HepG2 (cell line): ENCODE measurements around the gene PCDHGB2. TPM values are rescaled to one million over a fixed set of nuclear protein-coding genes. Genes with fewer than 3 reads are reported as not detected.
A peak's percentile ranks its signal among the peaks of the same experiment; 100 is the strongest.

Experiments used
- ATAC-seq: fragments of 200-7000 bp; cut with Tn5 transposase; 3 replicates; pipeline ENCODE4 v1.9.1; 2020; ENCODE audit warnings: mild to moderate bottlenecking, moderate library complexity
- BruUV-seq: library from RNA; stranded (reverse); fragments of 400-500 nt; replicated peaks from 2 replicates; lab custom pipeline; 2021; lab: Mats Ljungman, UMichigan
- CTCF ChIA-PET: fragments of 300-600 bp; formaldehyde crosslinking; extraction: SDS; loops from one replicate; lab custom pipeline; 2021; ENCODE audit warnings: low total read pairs, inconsistent platforms, low intra/inter-chr PET ratio; lab: Yijun Ruan, JAX
- POLR2A ChIA-PET: fragments of 350-600 bp; sonication (Branson Sonifier 250); formaldehyde crosslinking; loops from one replicate; lab custom pipeline; 2020; ENCODE audit warnings: antibody characterized with exemption, inconsistent platforms; lab: Yijun Ruan, JAX
- DNase-seq: peaks from one replicate; pipeline ENCODE4 v3.0.0-alpha.2; 2015; ENCODE audit warnings: low spot score
- FAIRE-seq: peaks from 3 replicates; lab custom pipeline; 2011; peaks lifted over from hg19 to GRCh38; lab: Jason Lieb, UNC
- H2AFZ ChIP-seq: one replicate; pipeline ENCODE4 v1.6.1; 2011; ENCODE audit warnings: low read length, inconsistent platforms
- H3K27ac ChIP-seq: fragments of 300-600 bp; 3 replicates; pipeline ENCODE4 v1.8.0; 2011; ENCODE audit warnings: mixed run types, mild to moderate bottlenecking, mixed read lengths, low read length, inconsistent platforms; ENCODE audit not compliant: insufficient read depth; ENCODE audit errors: extremely low read length
- H3K27me3 ChIP-seq, 2 experiments: fragments of 200-600 bp in 1 of 2; 2 replicates in 1 of 2; 3 replicates in 1 of 2; pipeline versions ENCODE4 v1.6.0 to v1.8.0; 2011; ENCODE audit warnings: low read length in 2 of 2, mild to moderate bottlenecking in 2 of 2, moderate library complexity in 2 of 2, inconsistent platforms in 1 of 2; ENCODE audit not compliant: insufficient read depth in 2 of 2, control insufficient read depth in 1 of 2
- H3K36me3 ChIP-seq, 2 experiments: fragments of 200-600 bp in 1 of 2; replicated peaks in 1 of 2; 2 replicates in 1 of 2; 3 replicates in 1 of 2; pipeline versions ENCODE4 v1.5.1 to v1.8.0; 2011; ENCODE audit warnings: low read length in 2 of 2, inconsistent platforms in 1 of 2; ENCODE audit not compliant: insufficient read depth in 2 of 2, control insufficient read depth in 1 of 2
- H3K4me1 ChIP-seq: 2 replicates; pipeline ENCODE4 v1.5.1; 2012; ENCODE audit warnings: low read length, inconsistent platforms; ENCODE audit not compliant: insufficient read depth
- H3K4me2 ChIP-seq: 2 replicates; pipeline ENCODE4 v1.6.0; 2011; ENCODE audit warnings: low read depth, low read length, inconsistent platforms
- H3K4me3 ChIP-seq, 3 experiments: fragments of 200-600 bp in 1 of 3; sonication (generic), shearing (Covaris generic) in 1 of 3; replicated peaks in 1 of 3; 2 replicates each; pipeline ENCODE4 v1.5.1; 2011 to 2016; ENCODE audit warnings: low read length in 3 of 3, inconsistent platforms in 2 of 3, low read depth in 2 of 3, mild to moderate bottlenecking in 2 of 3, control low read depth in 1 of 3, mixed read lengths in 1 of 3; ENCODE audit not compliant: insufficient read depth in 1 of 3
- H3K79me2 ChIP-seq: one replicate; pipeline ENCODE4 v1.6.1; 2011; ENCODE audit warnings: low read length, inconsistent platforms; ENCODE audit not compliant: insufficient read depth
- H3K9ac ChIP-seq: 2 replicates; pipeline ENCODE4 v1.6.0; 2011; ENCODE audit warnings: mild to moderate bottlenecking, low read depth, low read length, inconsistent platforms; ENCODE audit not compliant: insufficient read depth
- H3K9me3 ChIP-seq: 2 replicates; pipeline ENCODE4 v1.5.1; 2012; ENCODE audit warnings: mild to moderate bottlenecking, low read length
- H4K20me1 ChIP-seq: 2 replicates; pipeline ENCODE4 v1.6.0; 2011; ENCODE audit warnings: inconsistent platforms, mild to moderate bottlenecking, low read length, moderate library complexity; ENCODE audit not compliant: insufficient read depth
- CEBPB ChIP-seq: IDR thresholded peaks from 2 replicates; pipeline ENCODE4 v1.6.1; 2011; ENCODE audit warnings: low read depth, low read length, improper control_type of control experiment, borderline replicate concordance
- HBP1 ChIP-seq: IDR thresholded peaks from 2 replicates; pipeline ENCODE4 v1.6.1; 2016; ENCODE audit warnings: low read depth, control low read depth
- HNRNPK ChIP-seq: fragments of 200-400 bp; formaldehyde crosslinking; IDR thresholded peaks from 2 replicates; pipeline ENCODE4 v1.6.1; 2018; ENCODE audit warnings: low read length, low read depth, moderate library complexity, mild to moderate bottlenecking; ENCODE audit not compliant: poor library complexity, severe bottlenecking
- HNRNPUL1 ChIP-seq: fragments of 200-400 bp; formaldehyde crosslinking; IDR thresholded peaks from 2 replicates; pipeline ENCODE4 v1.6.1; 2017; ENCODE audit warnings: low read depth, mild to moderate bottlenecking, low read length, moderate library complexity
- MBD4 ChIP-seq: IDR thresholded peaks from 2 replicates; pipeline ENCODE4 v1.6.1; 2012; ENCODE audit warnings: low read length, inconsistent platforms, borderline replicate concordance
- PPARG ChIP-seq: conservative IDR thresholded peaks from 2 replicates; pipeline ENCODE4 v1.6.1; 2016; ENCODE audit warnings: missing biosample characterization, missing genetic modification reagents
- SMYD3 ChIP-seq: sonication (generic); formaldehyde crosslinking; IDR thresholded peaks from 2 replicates; pipeline ENCODE4 v1.8.1; 2023; ENCODE audit warnings: mild to moderate bottlenecking, missing genetic modification reagents
- XBP1 ChIP-seq: sonication (generic); formaldehyde crosslinking; IDR thresholded peaks from 2 replicates; pipeline ENCODE4 v1.5.0; 2020; ENCODE audit warnings: missing genetic modification reagents
- ZFY ChIP-seq: sonication (generic); formaldehyde crosslinking; IDR thresholded peaks from 2 replicates; pipeline ENCODE4 v1.4.0; 2020; ENCODE audit warnings: missing genetic modification reagents
- ZNF580 ChIP-seq: IDR thresholded peaks from 2 replicates; pipeline ENCODE4 v1.6.1; 2016; ENCODE audit warnings: low read depth, borderline replicate concordance
- ZSCAN9 ChIP-seq: IDR thresholded peaks from 2 replicates; pipeline ENCODE4 v1.6.1; 2016; ENCODE audit warnings: borderline replicate concordance
- WGBS: methylation state at CpG from one replicate; pipeline ENCODE4 v1.1.6; 2017; ENCODE audit warnings: low lambda C conversion rate; 5-methylcytosine and 5-hydroxymethylcytosine counted together
- in situ Hi-C: cut with HindIII; loops from 2 replicates; pipeline ENCODE4 v1.10.0; 2017; ENCODE audit warnings: low pct_unique_long_range_greater_than_20kb; ENCODE audit not compliant: extremely low pct_ligation_motif_present
- intact Hi-C: fragments of 100-400 bp; cut with micrococcal nuclease; formaldehyde crosslinking; loops from one replicate; pipeline ENCODE4 v1.10.0; 2022; ENCODE audit not compliant: unreplicated experiment
- polyA plus RNA-seq, 8 experiments: library from polyadenylated mRNA; depleted of rRNA in 3 of 8; stranded (reverse) in 7 of 8; unstranded in 1 of 8; fragments of >200 nt; fragmentation: Illumina TruSeq in 4 of 8; extraction: Trizol in 4 of 8; gene quantifications; 2 replicates each; pipeline versions ENCODE4 v1.2.1 to v1.2.3, GENCODE V29; 2011 to 2016; ENCODE audit warnings: low read depth in 4 of 8, missing spikeins in 1 of 8, mixed read lengths in 1 of 8; ENCODE audit not compliant: insufficient read depth in 1 of 8
- total RNA-seq, 5 experiments: library from RNA; depleted of rRNA; stranded (reverse); fragments of >200 nt; fragmentation: Illumina TruSeq; extraction: Trizol; gene quantifications; 2 replicates each; pipeline ENCODE4 v1.2.3, GENCODE V29; 2016; ENCODE audit warnings: low read depth in 1 of 5
- TF ChIP-seq, protein P1 (sequence below): IDR thresholded peaks from 2 replicates; pipeline ENCODE4 v1.6.1; 2018; ENCODE audit warnings: missing genetic modification reagents
- TF ChIP-seq, protein P2 (sequence below): sonication (generic); formaldehyde crosslinking; IDR thresholded peaks from 2 replicates; pipeline ENCODE4 v1.8.1; 2023; ENCODE audit warnings: mild to moderate bottlenecking, missing genetic modification reagents
- TF ChIP-seq, protein P3 (sequence below): sonication (generic); formaldehyde crosslinking; IDR thresholded peaks from 2 replicates; pipeline ENCODE4 v1.5.1; 2020; ENCODE audit warnings: missing genetic modification reagents, mild to moderate bottlenecking, borderline replicate concordance
- TF ChIP-seq, protein P4 (sequence below): sonication (generic); formaldehyde crosslinking; IDR thresholded peaks from 2 replicates; pipeline ENCODE4 v1.4.0; 2020; ENCODE audit warnings: mild to moderate bottlenecking, missing genetic modification reagents

PCDHGB2 gene
- total and polyA plus RNA-seq, 2 of the 13 experiments (the other 11 are each of a cell fraction or from before 2014, with no cell fraction given): 0.64 to 0.82 TPM

- no TSS peak for BruUV-seq
- ATAC-seq (no peak), FAIRE-seq (no peak), DNase-seq (no peak)
- intact Hi-C loops (no loop called here), in situ Hi-C loops (no loop called here)
- H3K27me3 ChIP-seq: no peaks in the 10 kb centered on the region
- no peaks in the 10 kb centered on the region for H3K79me2 ChIP-seq
- H3K9ac ChIP-seq: no peak overlapping the region
- H3K4me2 ChIP-seq: peak overlapping the region; percentile 31
- no peaks in the 10 kb centered on the region for H4K20me1 ChIP-seq
- peak overlapping the region in 1 of 3 experiments; percentile 63; a peak in 1 of 6 replicates for H3K4me3 ChIP-seq
- H3K27ac ChIP-seq: no peak overlapping the region
- H3K9me3 ChIP-seq: peaks cover 51% of the 10 kb centered on the region
- WGBS: 58% methylated on average over 13 of the region's 15 CpGs
- no peaks in the 10 kb centered on the region for H3K36me3 ChIP-seq
- ChIA-PET CTCF (interaction anchor here (1.6 to 1.8 kb wide), 2 partner anchors 164 to 203 kb away, joined by 5 to 10 read pairs; no protein-coding TSS in a partner anchor), POLR2A (interaction anchor here (0.8 kb wide), 1 partner anchor 203 kb away, joined by 4 read pairs; no protein-coding TSS in a partner anchor)
- H2AFZ ChIP-seq: no peak overlapping the region
- no peaks in the 10 kb centered on the region for H3K4me1 ChIP-seq
- TF ChIP-seq HBP1 (CRISPR knock-in tag) (no peak), MBD4 (no peak), ZNF580 (no peak), ZFY (CRISPR knock-in tag) (no peak), HNRNPUL1 (no peak), HNRNPK (no peak), ZSCAN9 (no peak), PPARG (no peak), SMYD3 (CRISPR knock-in tag) (no peak), CEBPB (no peak), XBP1 (CRISPR knock-in tag) (no peak)
- TF ChIP-seq, protein P1, sequence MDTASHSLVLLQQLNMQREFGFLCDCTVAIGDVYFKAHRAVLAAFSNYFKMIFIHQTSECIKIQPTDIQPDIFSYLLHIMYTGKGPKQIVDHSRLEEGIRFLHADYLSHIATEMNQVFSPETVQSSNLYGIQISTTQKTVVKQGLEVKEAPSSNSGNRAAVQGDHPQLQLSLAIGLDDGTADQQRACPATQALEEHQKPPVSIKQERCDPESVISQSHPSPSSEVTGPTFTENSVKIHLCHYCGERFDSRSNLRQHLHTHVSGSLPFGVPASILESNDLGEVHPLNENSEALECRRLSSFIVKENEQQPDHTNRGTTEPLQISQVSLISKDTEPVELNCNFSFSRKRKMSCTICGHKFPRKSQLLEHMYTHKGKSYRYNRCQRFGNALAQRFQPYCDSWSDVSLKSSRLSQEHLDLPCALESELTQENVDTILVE (CRISPR knock-in tag): no peak
- TF ChIP-seq, protein P2, sequence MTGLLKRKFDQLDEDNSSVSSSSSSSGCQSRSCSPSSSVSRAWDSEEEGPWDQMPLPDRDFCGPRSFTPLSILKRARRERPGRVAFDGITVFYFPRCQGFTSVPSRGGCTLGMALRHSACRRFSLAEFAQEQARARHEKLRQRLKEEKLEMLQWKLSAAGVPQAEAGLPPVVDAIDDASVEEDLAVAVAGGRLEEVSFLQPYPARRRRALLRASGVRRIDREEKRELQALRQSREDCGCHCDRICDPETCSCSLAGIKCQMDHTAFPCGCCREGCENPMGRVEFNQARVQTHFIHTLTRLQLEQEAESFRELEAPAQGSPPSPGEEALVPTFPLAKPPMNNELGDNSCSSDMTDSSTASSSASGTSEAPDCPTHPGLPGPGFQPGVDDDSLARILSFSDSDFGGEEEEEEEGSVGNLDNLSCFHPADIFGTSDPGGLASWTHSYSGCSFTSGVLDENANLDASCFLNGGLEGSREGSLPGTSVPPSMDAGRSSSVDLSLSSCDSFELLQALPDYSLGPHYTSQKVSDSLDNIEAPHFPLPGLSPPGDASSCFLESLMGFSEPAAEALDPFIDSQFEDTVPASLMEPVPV: no peak
- TF ChIP-seq, protein P3, sequence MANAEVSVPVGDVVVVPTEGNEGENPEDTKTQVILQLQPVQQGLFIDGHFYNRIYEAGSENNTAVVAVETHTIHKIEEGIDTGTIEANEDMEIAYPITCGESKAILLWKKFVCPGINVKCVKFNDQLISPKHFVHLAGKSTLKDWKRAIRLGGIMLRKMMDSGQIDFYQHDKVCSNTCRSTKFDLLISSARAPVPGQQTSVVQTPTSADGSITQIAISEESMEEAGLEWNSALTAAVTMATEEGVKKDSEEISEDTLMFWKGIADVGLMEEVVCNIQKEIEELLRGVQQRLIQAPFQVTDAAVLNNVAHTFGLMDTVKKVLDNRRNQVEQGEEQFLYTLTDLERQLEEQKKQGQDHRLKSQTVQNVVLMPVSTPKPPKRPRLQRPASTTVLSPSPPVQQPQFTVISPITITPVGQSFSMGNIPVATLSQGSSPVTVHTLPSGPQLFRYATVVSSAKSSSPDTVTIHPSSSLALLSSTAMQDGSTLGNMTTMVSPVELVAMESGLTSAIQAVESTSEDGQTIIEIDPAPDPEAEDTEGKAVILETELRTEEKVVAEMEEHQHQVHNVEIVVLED (CRISPR knock-in tag): no peak
- TF ChIP-seq, protein P4, sequence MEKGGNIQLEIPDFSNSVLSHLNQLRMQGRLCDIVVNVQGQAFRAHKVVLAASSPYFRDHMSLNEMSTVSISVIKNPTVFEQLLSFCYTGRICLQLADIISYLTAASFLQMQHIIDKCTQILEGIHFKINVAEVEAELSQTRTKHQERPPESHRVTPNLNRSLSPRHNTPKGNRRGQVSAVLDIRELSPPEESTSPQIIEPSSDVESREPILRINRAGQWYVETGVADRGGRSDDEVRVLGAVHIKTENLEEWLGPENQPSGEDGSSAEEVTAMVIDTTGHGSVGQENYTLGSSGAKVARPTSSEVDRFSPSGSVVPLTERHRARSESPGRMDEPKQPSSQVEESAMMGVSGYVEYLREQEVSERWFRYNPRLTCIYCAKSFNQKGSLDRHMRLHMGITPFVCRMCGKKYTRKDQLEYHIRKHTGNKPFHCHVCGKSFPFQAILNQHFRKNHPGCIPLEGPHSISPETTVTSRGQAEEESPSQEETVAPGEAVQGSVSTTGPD (CRISPR knock-in tag): no peak
Observed at GRCh38 chr5:141360685-141361084, 891 bp downstream of the PCDHGB2 start.
